Colonic mucosa (tissue), 4 donors: ENCODE results near the gene THSD4. TPM values are rescaled to one million over a fixed set of nuclear protein-coding genes. Genes with fewer than 3 reads are reported as not detected.

Experiments
- DNase-seq: peaks from one replicate; pipeline ENCODE4 v3.0.0-alpha.2; 2020
- H3K27ac ChIP-seq: fragments of 200-600 bp; one replicate; pipeline ENCODE4 v1.8.0; 2021
- H3K27me3 ChIP-seq: fragments of 200-600 bp; one replicate; pipeline ENCODE4 v1.8.0; 2021
- H3K36me3 ChIP-seq: fragments of 200-600 bp; one replicate; pipeline ENCODE4 v1.8.0; 2021
- H3K4me1 ChIP-seq: fragments of 200-600 bp; one replicate; pipeline ENCODE4 v1.8.0; 2021; ENCODE audit warnings: mild to moderate bottlenecking
- H3K4me3 ChIP-seq: fragments of 200-600 bp; one replicate; pipeline ENCODE4 v1.8.0; 2021
- H3K9ac ChIP-seq, 2 donors: one replicate each; pipeline ENCODE4 v1.7.0; 2013; ENCODE audit warnings: control low read depth in 2 of 2, low read depth in 2 of 2, low read length in 2 of 2
- H3K9me3 ChIP-seq: fragments of 200-600 bp; one replicate; pipeline ENCODE4 v1.8.0; 2021
- intact Hi-C: fragments of 100-400 bp; cut with DNase I; formaldehyde crosslinking; loops from one replicate; pipeline ENCODE4 v1.14.1; 2022
- total RNA-seq, 2 donors: library from RNA; stranded (reverse); fragmentation: NEBNext Ultra II Directional in 1 of 2; extraction: Animal tissue kit (Norgen Biotek cat#: 25700) in 1 of 2; gene quantifications; one replicate each; pipeline ENCODE4 v1.2.1, GENCODE V29; 2021
- TF ChIP-seq, protein P1 (sequence below): fragments of 200-600 bp; IDR thresholded peaks from one replicate; pipeline ENCODE4 v1.8.0; 2022; ENCODE audit warnings: antibody characterized with exemption, mild to moderate bottlenecking
- donor health status: healthy.
- donor health status: DM: no; HTN: no; CAD: no.
- donor health status: DM: no; HTN: no; CAD: no.

The THSD4 gene
- total RNA-seq, 2 donors from 2014 or later = 18.8 to 23.5 TPM

GRCh38 chr15:71355268-71355667 lies 240.0 kb downstream of the THSD4 start:
- intact Hi-C loops = no loop called here
- H3K4me3 ChIP-seq = no peak overlapping the region
- no peaks in the 10 kb centered on the region for H3K27me3 ChIP-seq
- peaks cover 7% of the 10 kb centered on the region for H3K4me1 ChIP-seq
- no peaks in the 10 kb centered on the region for H3K36me3 ChIP-seq
- H3K9ac ChIP-seq = no peak overlapping the region
- H3K9me3 ChIP-seq = no peaks in the 10 kb centered on the region
- no peak for DNase-seq
- TF ChIP-seq, protein P1, sequence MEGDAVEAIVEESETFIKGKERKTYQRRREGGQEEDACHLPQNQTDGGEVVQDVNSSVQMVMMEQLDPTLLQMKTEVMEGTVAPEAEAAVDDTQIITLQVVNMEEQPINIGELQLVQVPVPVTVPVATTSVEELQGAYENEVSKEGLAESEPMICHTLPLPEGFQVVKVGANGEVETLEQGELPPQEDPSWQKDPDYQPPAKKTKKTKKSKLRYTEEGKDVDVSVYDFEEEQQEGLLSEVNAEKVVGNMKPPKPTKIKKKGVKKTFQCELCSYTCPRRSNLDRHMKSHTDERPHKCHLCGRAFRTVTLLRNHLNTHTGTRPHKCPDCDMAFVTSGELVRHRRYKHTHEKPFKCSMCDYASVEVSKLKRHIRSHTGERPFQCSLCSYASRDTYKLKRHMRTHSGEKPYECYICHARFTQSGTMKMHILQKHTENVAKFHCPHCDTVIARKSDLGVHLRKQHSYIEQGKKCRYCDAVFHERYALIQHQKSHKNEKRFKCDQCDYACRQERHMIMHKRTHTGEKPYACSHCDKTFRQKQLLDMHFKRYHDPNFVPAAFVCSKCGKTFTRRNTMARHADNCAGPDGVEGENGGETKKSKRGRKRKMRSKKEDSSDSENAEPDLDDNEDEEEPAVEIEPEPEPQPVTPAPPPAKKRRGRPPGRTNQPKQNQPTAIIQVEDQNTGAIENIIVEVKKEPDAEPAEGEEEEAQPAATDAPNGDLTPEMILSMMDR = no peak
- no peak overlapping the region for H3K27ac ChIP-seq

DNA sequence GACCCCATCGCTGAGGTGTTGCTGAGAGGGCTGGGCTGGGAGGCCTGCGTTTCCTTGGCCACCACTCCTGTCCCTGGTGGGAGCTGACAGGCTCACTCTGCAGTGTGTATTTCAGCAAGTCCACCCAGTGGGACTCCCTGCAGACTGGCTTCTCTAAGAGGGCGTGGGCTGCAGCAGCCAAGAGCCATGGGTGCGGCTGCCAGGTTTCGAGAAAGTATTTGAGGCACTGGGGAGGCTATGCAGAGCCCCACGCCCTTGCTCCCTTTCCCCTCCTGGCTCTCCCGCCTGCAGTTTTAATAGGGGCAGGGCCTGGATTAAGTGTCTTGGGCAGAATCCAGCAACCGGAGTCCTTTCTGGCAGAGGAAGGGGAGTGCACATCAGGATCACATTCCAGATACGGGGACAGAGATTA lies 242.1 kb downstream of the THSD4 start:
- Histone ChIP-seq H3K27ac (no peak overlapping the region), H3K4me3 (no peak overlapping the region), H3K4me1 (peaks cover 7% of the 10 kb centered on the region), H3K9me3 (no peaks in the 10 kb centered on the region), H3K27me3 (no peaks in the 10 kb centered on the region), H3K36me3 (no peaks in the 10 kb centered on the region), H3K9ac (peak overlapping the region in 1 of 2 donors; percentile 32)
- intact Hi-C loops = no loop called here
- peak; percentile 69 for DNase-seq
- TF ChIP-seq, protein P1 = no peak

DNA sequence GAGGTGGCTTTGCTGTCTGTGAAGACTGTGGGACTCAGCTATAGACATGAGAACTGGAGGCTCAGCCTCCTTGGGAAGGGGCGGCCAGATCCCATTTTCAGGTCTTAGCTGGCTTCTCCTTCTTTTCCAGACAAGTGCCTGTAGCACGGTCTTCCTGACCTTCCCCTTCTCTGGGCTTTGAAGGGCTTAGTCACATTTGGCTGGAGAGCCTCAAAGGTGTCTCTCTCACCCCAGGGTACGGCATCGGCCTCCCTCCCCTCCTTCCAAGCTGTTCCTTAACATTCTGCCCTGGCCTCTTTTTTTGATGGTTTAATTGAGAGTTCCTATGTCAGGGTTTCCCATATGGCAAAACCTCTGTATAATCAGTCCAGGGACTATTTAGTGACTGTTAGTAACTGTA lies 242.7 kb downstream of the THSD4 start:
- Histone ChIP-seq H3K36me3 (no peaks in the 10 kb centered on the region), H3K27ac (no peak overlapping the region), H3K9me3 (no peaks in the 10 kb centered on the region), H3K27me3 (no peaks in the 10 kb centered on the region), H3K9ac (no peak overlapping the region), H3K4me3 (no peak overlapping the region), H3K4me1 (peaks cover 7% of the 10 kb centered on the region)
- TF ChIP-seq, protein P1 = no peak
- intact Hi-C loops = no loop called here
- DNase-seq = no peak

- Histone ChIP-seq H3K4me1 (peaks cover 7% of the 10 kb centered on the region), H3K9ac (no peak overlapping the region), H3K27me3 (no peaks in the 10 kb centered on the region), H3K9me3 (no peaks in the 10 kb centered on the region), H3K36me3 (no peaks in the 10 kb centered on the region), H3K27ac (no peak overlapping the region), H3K4me3 (no peak overlapping the region)
- TF ChIP-seq, protein P1 = no peak
- intact Hi-C loops = no loop called here
- no peak for DNase-seq
Observed at GRCh38 chr15:71359246-71359645, 244.0 kb downstream of the THSD4 start.

GRCh38 chr15:71362556-71362955 lies 247.3 kb downstream of the THSD4 start:
- intact Hi-C loops = no loop called here
- Histone ChIP-seq H3K27me3 (no peaks in the 10 kb centered on the region), H3K4me1 (peaks cover under 1% of the 10 kb centered on the region), H3K27ac (no peak overlapping the region), H3K9me3 (no peaks in the 10 kb centered on the region), H3K9ac (no peak overlapping the region), H3K4me3 (no peak overlapping the region), H3K36me3 (no peaks in the 10 kb centered on the region)
- TF ChIP-seq, protein P1 = no peak
- DNase-seq = no peak
